SK-N-SH (cell line): ENCODE measurements around the gene THEM4. TPM values are rescaled to one million over a fixed set of nuclear protein-coding genes. Genes with fewer than 3 reads are reported as not detected.
"Not testable (repeated sequence)": the region's sequence is repeated elsewhere in the genome, so short reads cannot be mapped to it uniquely, and the experiment has no call there.

Experiments used
- CTCF ChIA-PET: fragments of 300-600, 350-600 bp; formaldehyde crosslinking; extraction: SDS; loops from one replicate; lab custom pipeline; 2021; lab: Yijun Ruan, JAX
- POLR2A ChIA-PET: fragments of 350-600 bp; sonication (Branson Sonifier 250); formaldehyde crosslinking; extraction: SDS; loops from one replicate; lab custom pipeline; 2020; ENCODE audit warnings: antibody characterized with exemption, inconsistent platforms; lab: Yijun Ruan, JAX
- DNase-seq: peaks from one replicate; pipeline ENCODE4 v3.0.0; 2012
- H2AFZ ChIP-seq: fragments of 200-600 bp; sonication (generic); 2 replicates; pipeline ENCODE4 v1.8.1; 2016; ENCODE audit warnings: antibody characterized with exemption, mild to moderate bottlenecking, low read depth
- H3F3A ChIP-seq: fragments of 200-600 bp; sonication (generic); replicated peaks from 2 replicates; pipeline ENCODE3; 2016; ENCODE audit warnings: antibody characterized with exemption, mild to moderate bottlenecking; ENCODE audit not compliant: insufficient read depth
- H3K27ac ChIP-seq, 2 experiments: fragments of 200-500 bp in 1 of 2; fragments of 200-600 bp in 1 of 2; sonication (Bioruptor generic) in 1 of 2; sonication (generic), shearing (Covaris generic) in 1 of 2; 2 replicates each; pipeline versions ENCODE4 v1.5.1 to v1.6.1; 2014 to 2016; ENCODE audit warnings: low read depth in 2 of 2, inconsistent platforms in 1 of 2, low read length in 1 of 2, mild to moderate bottlenecking in 1 of 2, mixed read lengths in 1 of 2
- H3K27me3 ChIP-seq: fragments of 200-600 bp; sonication (generic), shearing (Covaris generic); 2 replicates; pipeline ENCODE4 v1.6.1; 2016; ENCODE audit warnings: mixed run types; ENCODE audit not compliant: insufficient read depth
- H3K36me3 ChIP-seq, 2 experiments: fragments of 200-500 bp in 1 of 2; fragments of 200-600 bp in 1 of 2; sonication (Bioruptor generic) in 1 of 2; sonication (generic) in 1 of 2; replicated peaks in 1 of 2; 2 replicates each; pipeline versions ENCODE3 to v1.5.1; 2014 to 2016; ENCODE audit warnings: low read length in 1 of 2, mild to moderate bottlenecking in 1 of 2; ENCODE audit not compliant: insufficient read depth in 2 of 2, control insufficient read depth in 1 of 2
- H3K4me1 ChIP-seq, 2 experiments: fragments of 200-500 bp in 1 of 2; fragments of 200-600 bp in 1 of 2; sonication (Bioruptor generic) in 1 of 2; sonication (generic), shearing (Covaris generic) in 1 of 2; 2 replicates each; pipeline versions ENCODE4 v1.5.1 to v1.6.1; 2014 to 2016; ENCODE audit warnings: low read depth in 1 of 2, low read length in 1 of 2, mixed run types in 1 of 2; ENCODE audit not compliant: insufficient read depth in 2 of 2, control insufficient read depth in 1 of 2
- H3K4me2 ChIP-seq: fragments of 200-600 bp; sonication (generic), shearing (Covaris generic); 2 replicates; pipeline ENCODE4 v1.6.1; 2017; ENCODE audit warnings: mixed run types
- H3K4me3 ChIP-seq, 2 experiments: fragments of 200-500 bp in 1 of 2; fragments of 200-600 bp in 1 of 2; sonication (Bioruptor generic) in 1 of 2; sonication (generic), shearing (Covaris generic) in 1 of 2; 2 replicates each; pipeline versions ENCODE4 v1.5.1 to v1.8.1; 2014 to 2016; ENCODE audit warnings: low read depth in 2 of 2, inconsistent platforms in 1 of 2, low read length in 1 of 2, mild to moderate bottlenecking in 1 of 2, mixed read lengths in 1 of 2, moderate library complexity in 1 of 2
- H3K79me2 ChIP-seq: fragments of 200-600 bp; sonication (generic); 2 replicates; pipeline ENCODE4 v1.8.1; 2017; ENCODE audit warnings: mild to moderate bottlenecking; ENCODE audit not compliant: insufficient read depth
- H3K9ac ChIP-seq: fragments of 200-600 bp; sonication (generic); 2 replicates; pipeline ENCODE4 v1.6.1; 2017; ENCODE audit warnings: mixed run types
- H3K9me2 ChIP-seq: fragments of 200-600 bp; sonication (generic); 2 replicates; pipeline ENCODE4 v1.6.1; 2017; ENCODE audit warnings: mixed run types
- H3K9me3 ChIP-seq: fragments of 200-600 bp; sonication (generic); 2 replicates; pipeline ENCODE4 v1.6.1; 2017; ENCODE audit warnings: mixed run types, mild to moderate bottlenecking, moderate library complexity
- H4K20me1 ChIP-seq: fragments of 200-600 bp; sonication (generic); 2 replicates; pipeline ENCODE4 v1.6.1; 2017; ENCODE audit warnings: mild to moderate bottlenecking, mixed run types; ENCODE audit not compliant: insufficient read depth
- ELF1 ChIP-seq: IDR thresholded peaks from 2 replicates; pipeline ENCODE4 v1.4.0; 2012
- EZH2phosphoT487 ChIP-seq: fragments of 200-600 bp; sonication (generic); IDR thresholded peaks from 2 replicates; pipeline ENCODE4 v1.6.1; 2017; ENCODE audit warnings: low read depth, mixed run types, mild to moderate bottlenecking, antibody characterized with exemption, moderate library complexity, borderline replicate concordance
- FOXJ3 ChIP-seq: sonication (generic); formaldehyde crosslinking; IDR thresholded peaks from 2 replicates; pipeline ENCODE4 v1.5.1; 2020; ENCODE audit warnings: mild to moderate bottlenecking, missing genetic modification reagents
- FOXM1 ChIP-seq: IDR thresholded peaks from 2 replicates; pipeline ENCODE4 v1.4.0; 2012; ENCODE audit warnings: low read depth, mild to moderate bottlenecking
- GATA2 ChIP-seq: sonication (generic); formaldehyde crosslinking; IDR thresholded peaks from 2 replicates; pipeline ENCODE4 v1.5.0; 2020; ENCODE audit warnings: mild to moderate bottlenecking, missing genetic modification reagents
- JUND ChIP-seq: IDR thresholded peaks from 2 replicates; pipeline ENCODE4 v1.4.0; 2012
- MEF2A ChIP-seq: IDR thresholded peaks from 2 replicates; pipeline ENCODE4 v1.4.0; 2012; ENCODE audit warnings: low read depth, borderline replicate concordance
- NFIC ChIP-seq: IDR thresholded peaks from 2 replicates; pipeline ENCODE4 v1.4.0; 2012; ENCODE audit warnings: borderline replicate concordance
- NRF1 ChIP-seq: IDR thresholded peaks from 2 replicates; pipeline ENCODE4 v1.6.1; 2012; ENCODE audit warnings: low read depth, mild to moderate bottlenecking, low read length
- POLR2AphosphoS5 ChIP-seq: IDR thresholded peaks from 2 replicates; pipeline ENCODE4 v1.6.1; 2012; ENCODE audit warnings: low read depth, low read length
- RAD21 ChIP-seq: IDR thresholded peaks from 2 replicates; pipeline ENCODE4 v1.6.1; 2012; ENCODE audit warnings: mild to moderate bottlenecking, low read length
- TCF12 ChIP-seq: IDR thresholded peaks from 2 replicates; pipeline ENCODE4 v1.4.0; 2012
- YY1 ChIP-seq: IDR thresholded peaks from 2 replicates; pipeline ENCODE4 v1.4.0; 2012; ENCODE audit warnings: low read depth, mild to moderate bottlenecking
- WGBS: methylation state at CpG from one replicate; pipeline ENCODE4 v1.1.6; 2017; ENCODE audit warnings: low lambda C conversion rate; 5-methylcytosine and 5-hydroxymethylcytosine counted together
- polyA plus RNA-seq, 3 experiments: library from polyadenylated mRNA; depleted of rRNA; stranded (reverse); fragments of >200 nt; gene quantifications; 2 replicates each; pipeline ENCODE4 v1.2.3, GENCODE V29; 2012
- TF ChIP-seq, protein P1 (sequence below): fragments of 200-600 bp; sonication (generic); IDR thresholded peaks from 2 replicates; pipeline ENCODE4 v1.6.1; 2017; ENCODE audit warnings: antibody characterized with exemption, mild to moderate bottlenecking, moderate library complexity
- TF ChIP-seq, protein P2 (sequence below): IDR thresholded peaks from 2 replicates; pipeline ENCODE4 v1.4.0; 2012; ENCODE audit warnings: low read depth, borderline replicate concordance
- TF ChIP-seq, protein P3 (sequence below): IDR thresholded peaks from 2 replicates; pipeline ENCODE4 v1.4.0; 2012; ENCODE audit warnings: low read depth, borderline replicate concordance

Gene THEM4
- polyA plus RNA-seq, 1 of the 3 experiments (the other 2 are of a cell fraction): 10.1 TPM

DNA sequence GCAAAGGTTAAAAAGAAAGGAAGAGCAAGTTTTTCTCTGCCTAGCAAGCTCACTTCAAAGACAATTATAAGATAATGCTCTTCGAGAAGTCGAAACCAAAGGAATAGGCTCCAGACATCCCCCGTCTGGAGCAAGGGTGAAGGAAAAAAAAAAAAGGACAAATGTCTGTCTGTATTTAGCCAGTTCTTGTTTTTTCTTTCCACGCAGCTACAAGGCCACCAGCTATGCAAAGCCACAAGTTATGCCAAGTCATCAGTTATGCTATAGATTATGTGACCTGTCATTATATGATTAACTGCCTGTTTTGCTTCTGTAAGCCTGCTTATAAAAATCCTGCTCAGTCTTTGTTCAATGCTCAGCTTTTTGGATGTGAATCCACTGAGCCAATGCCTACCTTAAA lies 53.4 kb downstream of the THEM4 start:
- WGBS: 69% methylated on average over 4 of the region's 4 CpGs
- TF ChIP-seq MEF2A: no peak
- TF ChIP-seq TCF12: no peak
- TF ChIP-seq, protein P1, sequence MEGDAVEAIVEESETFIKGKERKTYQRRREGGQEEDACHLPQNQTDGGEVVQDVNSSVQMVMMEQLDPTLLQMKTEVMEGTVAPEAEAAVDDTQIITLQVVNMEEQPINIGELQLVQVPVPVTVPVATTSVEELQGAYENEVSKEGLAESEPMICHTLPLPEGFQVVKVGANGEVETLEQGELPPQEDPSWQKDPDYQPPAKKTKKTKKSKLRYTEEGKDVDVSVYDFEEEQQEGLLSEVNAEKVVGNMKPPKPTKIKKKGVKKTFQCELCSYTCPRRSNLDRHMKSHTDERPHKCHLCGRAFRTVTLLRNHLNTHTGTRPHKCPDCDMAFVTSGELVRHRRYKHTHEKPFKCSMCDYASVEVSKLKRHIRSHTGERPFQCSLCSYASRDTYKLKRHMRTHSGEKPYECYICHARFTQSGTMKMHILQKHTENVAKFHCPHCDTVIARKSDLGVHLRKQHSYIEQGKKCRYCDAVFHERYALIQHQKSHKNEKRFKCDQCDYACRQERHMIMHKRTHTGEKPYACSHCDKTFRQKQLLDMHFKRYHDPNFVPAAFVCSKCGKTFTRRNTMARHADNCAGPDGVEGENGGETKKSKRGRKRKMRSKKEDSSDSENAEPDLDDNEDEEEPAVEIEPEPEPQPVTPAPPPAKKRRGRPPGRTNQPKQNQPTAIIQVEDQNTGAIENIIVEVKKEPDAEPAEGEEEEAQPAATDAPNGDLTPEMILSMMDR: no peak
- no peak for TF ChIP-seq NRF1
- no peak for TF ChIP-seq GATA2
- no peak for TF ChIP-seq JUND
- TF ChIP-seq ELF1: no peak
- no peak for TF ChIP-seq EZH2phosphoT487
- no peak for TF ChIP-seq FOXM1
- no peak for TF ChIP-seq FOXJ3
- TF ChIP-seq YY1: no peak
- TF ChIP-seq, protein P2, sequence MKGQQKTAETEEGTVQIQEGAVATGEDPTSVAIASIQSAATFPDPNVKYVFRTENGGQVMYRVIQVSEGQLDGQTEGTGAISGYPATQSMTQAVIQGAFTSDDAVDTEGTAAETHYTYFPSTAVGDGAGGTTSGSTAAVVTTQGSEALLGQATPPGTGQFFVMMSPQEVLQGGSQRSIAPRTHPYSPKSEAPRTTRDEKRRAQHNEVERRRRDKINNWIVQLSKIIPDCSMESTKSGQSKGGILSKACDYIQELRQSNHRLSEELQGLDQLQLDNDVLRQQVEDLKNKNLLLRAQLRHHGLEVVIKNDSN: no peak
- TF ChIP-seq, protein P3, sequence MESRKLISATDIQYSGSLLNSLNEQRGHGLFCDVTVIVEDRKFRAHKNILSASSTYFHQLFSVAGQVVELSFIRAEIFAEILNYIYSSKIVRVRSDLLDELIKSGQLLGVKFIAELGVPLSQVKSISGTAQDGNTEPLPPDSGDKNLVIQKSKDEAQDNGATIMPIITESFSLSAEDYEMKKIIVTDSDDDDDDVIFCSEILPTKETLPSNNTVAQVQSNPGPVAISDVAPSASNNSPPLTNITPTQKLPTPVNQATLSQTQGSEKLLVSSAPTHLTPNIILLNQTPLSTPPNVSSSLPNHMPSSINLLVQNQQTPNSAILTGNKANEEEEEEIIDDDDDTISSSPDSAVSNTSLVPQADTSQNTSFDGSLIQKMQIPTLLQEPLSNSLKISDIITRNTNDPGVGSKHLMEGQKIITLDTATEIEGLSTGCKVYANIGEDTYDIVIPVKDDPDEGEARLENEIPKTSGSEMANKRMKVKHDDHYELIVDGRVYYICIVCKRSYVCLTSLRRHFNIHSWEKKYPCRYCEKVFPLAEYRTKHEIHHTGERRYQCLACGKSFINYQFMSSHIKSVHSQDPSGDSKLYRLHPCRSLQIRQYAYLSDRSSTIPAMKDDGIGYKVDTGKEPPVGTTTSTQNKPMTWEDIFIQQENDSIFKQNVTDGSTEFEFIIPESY: no peak
- TF ChIP-seq RAD21: no peak
- no peak for TF ChIP-seq POLR2AphosphoS5
- TF ChIP-seq NFIC: no peak
- Histone ChIP-seq H3K4me1 (peaks cover 0 to 9% of the 10 kb centered on the region in 2 experiments; a peak in 1 of 4 replicates), H3K9me2 (no peaks in the 10 kb centered on the region), H3K4me3 (no peak overlapping the region), H3K27me3 (no peaks in the 10 kb centered on the region; the same call in 1 of the 2 replicates), H3K36me3 (no peaks in the 10 kb centered on the region), H2AFZ (no peak overlapping the region), H4K20me1 (no peaks in the 10 kb centered on the region), H3F3A (no peaks in the 10 kb centered on the region), H3K9me3 (no peaks in the 10 kb centered on the region), H3K4me2 (no peak overlapping the region), H3K9ac (no peak overlapping the region), H3K27ac (no peak overlapping the region), H3K79me2 (no peaks in the 10 kb centered on the region)
- no peak for DNase-seq
- ChIA-PET POLR2A (no interaction called here), CTCF (no interaction called here)

DNA sequence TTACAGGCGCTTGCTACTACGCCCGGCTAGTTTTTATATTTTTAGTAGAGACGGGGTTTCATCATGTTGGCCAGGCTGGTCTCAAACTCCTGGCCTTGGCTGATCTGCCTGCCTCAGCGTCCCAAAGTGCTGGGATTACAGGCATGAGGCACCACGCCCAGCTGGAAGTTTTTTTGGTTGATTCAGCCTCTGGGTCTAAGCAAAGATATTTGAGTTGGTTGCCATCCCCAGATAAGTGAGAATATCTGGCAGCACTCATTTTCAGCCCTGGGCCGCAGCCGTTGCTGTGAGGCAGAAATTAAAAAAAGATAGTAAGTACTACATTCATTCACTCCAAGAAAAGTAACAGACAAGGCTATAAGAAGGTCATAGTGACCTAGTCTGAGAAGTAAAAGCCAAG lies 53.8 kb downstream of the THEM4 start:
- WGBS: 76% methylated on average over 8 of the region's 8 CpGs
- H3K27ac ChIP-seq, H3K4me2 ChIP-seq, H3K9me2 ChIP-seq, H2AFZ ChIP-seq, H3F3A ChIP-seq, DNase-seq, H3K4me3 ChIP-seq, H3K9me3 ChIP-seq, H4K20me1 ChIP-seq, H3K9ac ChIP-seq, H3K36me3 ChIP-seq, H3K27me3 ChIP-seq, H3K79me2 ChIP-seq, CTCF ChIA-PET: not testable (repeated sequence)
- peaks cover 0 to 13% of the 10 kb centered on the region in 2 experiments; a peak in 1 of 4 replicates for H3K4me1 ChIP-seq
- POLR2A ChIA-PET: interaction anchor here (0.7 kb wide), 1 partner anchor 15 kb away, joined by 3 read pairs; no protein-coding TSS in a partner anchor
